Measurements from ENCODE around the gene SMPD3.
"Not testable (repeated sequence)": the region's sequence is repeated elsewhere in the genome, so short reads cannot be mapped to it uniquely, and the experiment has no call there.

The SMPD3 gene

GRCh38 chr16:68448360-68448970 lies at the start of gene SMPD3:
TSS of gene SMPD3 (minus strand) at chr16:68448508. CDS start at chr16:68372181, 76,327 bp downstream.
- peak; percentile 97 to 98 for DNase-seq

GRCh38 chr16:68496689-68497088 lies 48.4 kb upstream of the SMPD3 start:
- DNase-seq = no peak

DNA sequence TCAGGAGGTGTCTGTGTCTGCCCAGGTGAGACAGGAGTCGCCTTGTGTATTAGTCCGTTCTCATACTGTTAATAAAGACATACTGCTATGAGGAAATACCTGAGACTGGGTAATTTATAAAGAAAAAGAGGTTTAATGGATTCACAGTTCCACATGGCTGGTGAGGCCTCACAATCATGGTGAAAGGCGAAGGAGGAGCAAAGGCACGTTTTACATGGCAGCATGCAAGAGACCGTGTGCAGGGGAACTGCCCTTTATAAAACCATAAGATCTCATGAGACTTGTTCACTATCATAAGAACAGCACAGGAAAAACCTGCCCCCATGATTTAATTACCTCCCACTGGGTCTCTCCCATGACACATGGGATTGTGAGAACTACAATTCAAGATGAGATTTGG lies 46.0 kb upstream of the SMPD3 start:
- not testable (repeated sequence) for DNase-seq

GRCh38 chr16:68493412-68494070 lies 45.2 kb upstream of the SMPD3 start:
- no peak for DNase-seq

GRCh38 chr16:68492543-68493411 lies 44.5 kb upstream of the SMPD3 start:
- DNase-seq = no peak

DNA sequence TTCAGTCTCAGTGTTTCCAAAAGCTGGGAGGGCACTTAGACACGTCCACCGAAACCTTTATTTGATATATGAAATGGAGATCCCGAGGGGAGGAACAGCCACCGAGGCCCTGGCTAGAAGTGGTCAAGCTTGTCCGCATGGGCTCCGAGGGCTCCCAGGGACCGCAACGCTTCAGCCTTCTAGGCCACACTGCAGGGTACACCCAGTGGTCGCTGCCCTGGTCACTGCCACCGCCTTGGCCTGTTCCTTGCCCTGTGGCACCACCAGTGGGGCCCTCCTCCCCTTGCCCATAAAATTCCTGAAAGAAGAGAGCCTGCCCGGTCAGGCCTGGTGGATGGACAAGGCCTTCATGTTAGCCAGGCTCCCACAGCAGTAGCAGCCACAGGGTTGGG lies 43.8 kb upstream of the SMPD3 start:
- DNase-seq = no peak

DNA sequence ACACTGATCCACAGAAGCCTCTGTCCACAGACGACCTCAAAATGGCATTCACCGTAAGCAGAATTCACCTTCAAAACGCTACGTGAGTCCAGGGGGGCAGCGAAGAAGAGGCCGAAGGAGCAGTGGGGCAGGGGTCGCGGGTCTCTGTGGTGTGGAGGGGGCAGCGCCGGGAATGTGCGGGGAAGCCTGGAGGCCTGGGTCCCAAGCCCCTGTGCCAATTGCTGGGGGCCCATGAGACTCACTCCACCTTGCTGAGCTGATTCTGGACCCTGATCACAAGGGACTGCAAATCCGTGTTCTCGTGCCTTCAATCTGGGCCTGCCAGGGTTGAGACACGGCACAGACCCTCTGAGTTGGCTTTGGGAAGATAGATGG lies 43.3 kb upstream of the SMPD3 start:
- no peak for DNase-seq

GRCh38 chr16:68490829-68491575 lies 42.7 kb upstream of the SMPD3 start:
- DNase-seq = no peak

DNA sequence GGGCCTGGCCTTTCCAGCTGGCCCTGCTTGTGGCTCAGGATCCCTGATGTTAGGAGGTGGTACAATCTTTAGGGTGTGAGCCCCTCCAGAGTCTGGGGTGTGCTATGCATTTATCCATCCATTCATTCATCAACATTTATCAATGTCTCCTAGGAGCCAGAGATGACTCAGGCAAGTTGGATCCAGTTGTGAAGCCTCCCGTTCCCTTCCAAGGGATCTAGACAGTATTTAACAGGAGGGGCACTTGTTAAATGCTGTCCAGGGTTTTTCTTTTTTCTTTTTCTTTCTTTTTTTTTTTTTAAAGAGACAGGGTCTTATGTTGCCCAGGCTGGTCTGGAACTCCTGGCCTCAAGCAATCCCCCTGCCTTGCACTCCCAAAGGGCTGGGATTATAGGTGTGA lies 42.0 kb upstream of the SMPD3 start:
- no peak for DNase-seq

DNA sequence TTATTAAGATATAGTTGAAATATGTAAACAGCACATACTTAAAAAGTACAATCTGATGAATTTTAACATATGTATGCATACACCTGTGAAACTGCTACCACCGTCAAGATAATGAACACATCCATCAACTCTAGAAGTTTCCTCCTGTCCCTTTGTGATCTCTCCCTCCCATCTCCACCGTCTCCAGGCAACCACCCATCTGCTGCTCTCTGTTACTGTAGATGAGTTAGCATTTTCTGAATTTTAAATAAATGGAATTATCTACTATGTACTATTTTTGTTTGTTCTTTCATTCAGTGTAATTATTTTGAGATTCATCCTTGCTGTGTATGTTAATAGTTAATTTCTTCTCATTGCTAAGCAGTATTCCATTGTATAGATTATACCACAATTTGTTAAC lies 40.2 kb upstream of the SMPD3 start:
- DNase-seq = no peak

GRCh38 chr16:68487669-68488068 lies 39.4 kb upstream of the SMPD3 start:
- no peak for DNase-seq

DNA sequence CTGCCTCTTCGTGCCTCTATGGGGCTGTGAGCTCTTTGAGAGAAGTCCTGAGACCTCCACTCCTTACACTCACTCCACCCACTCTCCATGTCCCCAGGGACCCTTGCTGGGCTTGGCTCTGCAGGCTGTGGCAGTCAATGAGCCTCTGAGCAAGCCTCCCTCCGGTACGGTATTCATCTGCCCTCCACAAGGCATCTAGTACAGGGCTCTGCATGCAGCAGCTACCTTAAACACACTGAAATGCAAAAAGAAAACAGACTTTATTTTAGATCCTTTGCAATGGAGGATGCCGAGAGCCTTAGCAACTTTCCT lies 38.9 kb upstream of the SMPD3 start:
- DNase-seq = no peak

- DNase-seq = no peak
Observed at GRCh38 chr16:68486502-68487202, 38.3 kb upstream of the SMPD3 start.

GRCh38 chr16:68481636-68482035 lies 33.3 kb upstream of the SMPD3 start:
- no peak for DNase-seq

DNA sequence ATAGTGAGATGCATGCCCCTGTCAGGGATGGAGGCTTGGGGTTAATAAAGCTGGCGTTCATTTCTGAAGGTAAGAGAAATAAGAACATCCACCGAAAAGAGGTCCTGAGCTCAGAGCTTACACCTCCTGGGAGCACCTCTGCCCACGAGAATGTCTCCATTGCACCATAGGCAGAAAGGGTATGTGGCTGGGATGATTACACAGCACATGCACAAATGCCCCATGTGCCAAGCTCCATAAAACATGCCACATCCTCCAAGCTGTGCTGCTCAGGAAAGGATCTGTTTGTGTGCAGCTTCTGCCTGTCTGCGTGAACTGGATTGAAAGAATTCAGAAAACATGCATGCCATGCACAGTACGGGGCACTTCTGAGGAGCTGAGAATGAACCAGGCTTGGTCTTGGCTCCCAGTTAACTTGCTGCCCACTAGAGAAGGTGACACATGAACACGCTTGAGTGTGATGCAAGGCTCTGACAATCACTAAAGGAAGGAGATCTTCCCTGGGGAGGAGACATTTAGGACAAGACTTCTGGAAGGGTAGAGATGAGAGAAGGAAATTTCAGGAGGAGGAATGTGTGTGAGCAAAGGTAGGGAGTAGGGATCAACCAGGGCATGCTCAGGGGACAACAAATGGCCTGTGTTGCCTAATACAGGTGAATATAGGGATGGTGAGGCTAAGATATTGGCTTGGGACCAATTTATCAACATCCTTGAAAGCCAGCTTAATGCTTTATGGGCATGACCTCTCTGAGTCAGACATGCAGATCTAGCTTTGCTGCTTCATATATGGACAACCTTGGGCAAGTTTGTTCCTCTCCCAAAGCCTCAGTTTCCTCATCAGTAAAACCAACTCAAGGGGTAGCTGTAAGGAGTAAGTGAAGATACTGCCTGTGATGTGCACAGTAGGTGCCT lies 32.0 kb upstream of the SMPD3 start:
- no peak for DNase-seq

GRCh38 chr16:68479271-68479670 lies 31.0 kb upstream of the SMPD3 start:
- no peak for DNase-seq

DNA sequence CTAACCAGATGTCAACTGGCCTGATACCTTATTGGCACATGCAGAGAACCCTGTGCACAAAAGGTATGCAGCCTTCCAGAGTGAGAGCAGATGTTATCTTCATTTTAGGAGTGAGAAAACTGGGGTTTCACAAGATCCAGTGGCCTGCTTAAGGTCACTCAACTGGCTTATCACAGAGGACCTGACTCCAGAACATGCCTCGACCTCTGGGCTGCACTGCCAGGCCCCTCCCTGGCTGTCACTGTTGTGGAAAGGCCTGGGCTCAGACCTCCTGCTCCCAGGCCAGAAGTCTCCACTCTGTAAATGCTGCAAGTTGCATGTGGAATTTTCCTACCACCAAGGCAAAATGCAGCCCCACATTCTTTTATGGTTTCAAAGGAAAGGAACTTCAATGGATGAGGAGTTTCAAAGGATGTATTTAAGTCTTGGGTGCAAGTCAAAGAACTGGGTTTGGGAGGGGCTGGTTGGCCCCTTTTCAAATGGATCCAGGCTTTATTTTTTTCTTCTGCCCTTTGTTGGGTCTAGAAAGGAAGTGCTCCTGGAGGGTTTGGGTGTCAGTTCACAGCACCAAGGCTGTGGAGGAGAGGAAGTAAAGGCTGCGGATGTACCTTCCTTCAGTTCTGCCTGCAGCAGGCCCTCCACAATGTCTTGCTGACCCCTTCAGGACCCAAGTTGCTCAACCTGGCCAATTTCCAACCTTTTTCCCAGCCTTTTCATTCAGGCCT lies 30.4 kb upstream of the SMPD3 start:
- DNase-seq = no peak

DNA sequence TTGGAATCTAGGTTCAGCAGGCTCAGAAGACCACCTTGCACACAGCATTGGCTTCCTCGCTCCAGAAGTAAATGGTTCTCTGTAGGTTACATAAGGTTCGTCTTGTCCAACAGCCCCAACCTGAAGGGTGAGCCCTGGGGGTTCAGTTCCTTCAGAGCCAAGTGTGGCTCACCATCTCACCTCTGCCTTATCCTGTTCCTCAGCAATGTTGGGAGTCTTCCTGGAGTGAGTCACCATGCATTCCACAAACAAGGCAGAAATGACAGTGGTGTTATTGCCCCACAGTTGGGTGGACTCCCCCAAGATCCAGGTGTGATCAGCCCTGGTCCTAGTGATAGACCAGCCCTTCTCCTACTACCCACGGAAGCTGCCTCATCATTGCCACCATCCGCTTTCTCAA lies 26.8 kb upstream of the SMPD3 start:
- no peak for DNase-seq

- DNase-seq = no peak
Observed at GRCh38 chr16:68473358-68474070, 25.2 kb upstream of the SMPD3 start.

- no peak for DNase-seq
Observed at GRCh38 chr16:68472581-68472980, 24.3 kb upstream of the SMPD3 start.

Measured in stimulated activated CD4-positive, alpha-beta T cell treated with anti-CD3 and anti-CD28 coated beads, Interleukin-4, amount 100 ng/mL, for 4 hours (primary cell).